ENCODE data around the gene CBFA2T2.

DNA sequence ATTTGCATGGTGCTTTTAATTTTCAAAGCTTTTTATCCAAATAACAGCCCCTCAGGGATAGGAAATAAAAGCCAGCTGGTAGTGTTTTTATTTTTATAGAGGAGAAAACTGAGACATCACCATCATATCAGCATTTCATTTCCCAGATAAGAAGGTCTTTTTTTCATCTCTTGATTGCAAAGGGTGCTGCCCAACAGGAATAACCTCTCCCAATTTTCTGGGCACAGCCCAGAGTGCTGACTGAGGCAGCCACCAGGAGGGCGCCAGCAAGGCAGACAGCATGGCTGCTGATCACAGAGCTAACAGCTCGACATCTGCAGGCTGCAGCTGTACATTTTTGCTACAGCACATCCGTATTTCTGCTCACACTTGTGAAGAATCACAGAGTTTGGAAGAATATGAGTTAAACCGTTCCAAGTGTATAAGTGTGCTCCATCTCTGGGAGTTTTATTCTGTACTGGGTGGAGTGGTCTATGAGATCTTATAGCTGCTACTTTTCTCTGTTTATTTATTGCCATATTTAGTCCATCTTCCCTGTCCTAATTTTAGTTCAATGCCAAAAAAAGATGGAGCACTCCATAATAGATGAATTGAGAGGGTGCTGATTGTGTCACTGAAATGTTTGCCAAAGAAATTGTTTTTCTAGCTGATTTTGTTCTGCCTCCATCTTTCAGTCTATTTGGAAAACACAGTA, 86.7 kb downstream of the CBFA2T2 start:
- no peak for TF ChIP-seq POLR2A (IDR thresholded peaks at IDR 0.05)
- TF ChIP-seq, protein P1, sequence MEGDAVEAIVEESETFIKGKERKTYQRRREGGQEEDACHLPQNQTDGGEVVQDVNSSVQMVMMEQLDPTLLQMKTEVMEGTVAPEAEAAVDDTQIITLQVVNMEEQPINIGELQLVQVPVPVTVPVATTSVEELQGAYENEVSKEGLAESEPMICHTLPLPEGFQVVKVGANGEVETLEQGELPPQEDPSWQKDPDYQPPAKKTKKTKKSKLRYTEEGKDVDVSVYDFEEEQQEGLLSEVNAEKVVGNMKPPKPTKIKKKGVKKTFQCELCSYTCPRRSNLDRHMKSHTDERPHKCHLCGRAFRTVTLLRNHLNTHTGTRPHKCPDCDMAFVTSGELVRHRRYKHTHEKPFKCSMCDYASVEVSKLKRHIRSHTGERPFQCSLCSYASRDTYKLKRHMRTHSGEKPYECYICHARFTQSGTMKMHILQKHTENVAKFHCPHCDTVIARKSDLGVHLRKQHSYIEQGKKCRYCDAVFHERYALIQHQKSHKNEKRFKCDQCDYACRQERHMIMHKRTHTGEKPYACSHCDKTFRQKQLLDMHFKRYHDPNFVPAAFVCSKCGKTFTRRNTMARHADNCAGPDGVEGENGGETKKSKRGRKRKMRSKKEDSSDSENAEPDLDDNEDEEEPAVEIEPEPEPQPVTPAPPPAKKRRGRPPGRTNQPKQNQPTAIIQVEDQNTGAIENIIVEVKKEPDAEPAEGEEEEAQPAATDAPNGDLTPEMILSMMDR (IDR thresholded peaks at IDR 0.05) = no peak

All from lower leg skin (tissue), 3 donors.